GM13976 (cell line): ENCODE data around the gene STK32A.

ENCODE experiments used
- DNase-seq: peaks from one replicate; pipeline ENCODE4 v3.0.0; 2012; ENCODE audit warnings: low spot score
- CTCF ChIP-seq: IDR thresholded peaks from 2 replicates; pipeline ENCODE4 v1.5.1; 2012; ENCODE audit warnings: borderline replicate concordance, mild to moderate bottlenecking; ENCODE audit not compliant: insufficient read depth; ENCODE audit errors: extremely low read depth, missing control alignments, control extremely low read depth
- in situ Hi-C: fragments of 300-500 bp; cut with MboI; formaldehyde crosslinking; loops from one replicate; pipeline ENCODE4 v1.12.0; 2022; ENCODE audit warnings: low sequenced_read_pairs, mixed read lengths, inconsistent platforms; ENCODE audit not compliant: unreplicated experiment

The STK32A gene

GRCh38 chr5:147431586-147431985 lies 196.8 kb downstream of the STK32A start:
- in situ Hi-C loops = no loop called here
- TF ChIP-seq CTCF = no peak
- no peak for DNase-seq

GRCh38 chr5:147432323-147432722 lies 197.5 kb downstream of the STK32A start:
- no peak for DNase-seq
- TF ChIP-seq CTCF = no peak
- in situ Hi-C loops = no loop called here

- no peak for TF ChIP-seq CTCF
- in situ Hi-C loops = no loop called here
- DNase-seq = no peak
Observed at GRCh38 chr5:147434049-147434448, 199.2 kb downstream of the STK32A start.

GRCh38 chr5:147436596-147436995 lies 201.8 kb downstream of the STK32A start:
- no peak for TF ChIP-seq CTCF
- in situ Hi-C loops = no loop called here
- no peak for DNase-seq

- no peak for DNase-seq
- TF ChIP-seq CTCF = no peak
- in situ Hi-C loops = no loop called here
Observed at GRCh38 chr5:147437161-147437596, 202.4 kb downstream of the STK32A start.
